HG03108 (cell line): ENCODE measurements around the gene NKX6-2.

Experiments
- ATAC-seq: cut with Tn5 transposase; IDR thresholded peaks from one replicate; pipeline ENCODE4 v1.9.1; 2021; ENCODE audit warnings: moderate library complexity; ENCODE audit not compliant: unreplicated experiment

Gene NKX6-2

GRCh38 chr10:132813560-132814468, 27.9 kb upstream of the NKX6-2 start:
- no peak for ATAC-seq

- no peak for ATAC-seq
Measured at GRCh38 chr10:132813001-132813401, 27.1 kb upstream of the NKX6-2 start.

- ATAC-seq = no peak
Measured at GRCh38 chr10:132812520-132812919, 26.6 kb upstream of the NKX6-2 start.

- no peak for ATAC-seq
Measured at GRCh38 chr10:132811891-132812481, 26.0 kb upstream of the NKX6-2 start.

GRCh38 chr10:132810807-132811700, 25.1 kb upstream of the NKX6-2 start:
- ATAC-seq = no peak

GRCh38 chr10:132810141-132810806, 24.3 kb upstream of the NKX6-2 start:
- ATAC-seq = no peak

- ATAC-seq = no peak
Measured at GRCh38 chr10:132809232-132810140, 23.5 kb upstream of the NKX6-2 start.

GRCh38 chr10:132808383-132809231, 22.7 kb upstream of the NKX6-2 start:
- ATAC-seq = no peak

GRCh38 chr10:132807621-132808049, 21.7 kb upstream of the NKX6-2 start:
- no peak for ATAC-seq

GRCh38 chr10:132806561-132807003, 20.6 kb upstream of the NKX6-2 start:
- no peak for ATAC-seq

- no peak for ATAC-seq
Measured at GRCh38 chr10:132806110-132806509, 20.2 kb upstream of the NKX6-2 start.

GRCh38 chr10:132805599-132805998, 19.7 kb upstream of the NKX6-2 start:
- no peak for ATAC-seq

- no peak for ATAC-seq
Measured at GRCh38 chr10:132804785-132805426, 19.0 kb upstream of the NKX6-2 start.

GRCh38 chr10:132804287-132804686, 18.3 kb upstream of the NKX6-2 start:
- no peak for ATAC-seq

GRCh38 chr10:132803416-132804210, 17.7 kb upstream of the NKX6-2 start:
- no peak for ATAC-seq

- no peak for ATAC-seq
Measured at GRCh38 chr10:132802694-132803320, 16.9 kb upstream of the NKX6-2 start.

- ATAC-seq = no peak
Measured at GRCh38 chr10:132802048-132802447, 16.1 kb upstream of the NKX6-2 start.
